ENCODE data around the gene N4BP2L1.

The N4BP2L1 gene

DNA sequence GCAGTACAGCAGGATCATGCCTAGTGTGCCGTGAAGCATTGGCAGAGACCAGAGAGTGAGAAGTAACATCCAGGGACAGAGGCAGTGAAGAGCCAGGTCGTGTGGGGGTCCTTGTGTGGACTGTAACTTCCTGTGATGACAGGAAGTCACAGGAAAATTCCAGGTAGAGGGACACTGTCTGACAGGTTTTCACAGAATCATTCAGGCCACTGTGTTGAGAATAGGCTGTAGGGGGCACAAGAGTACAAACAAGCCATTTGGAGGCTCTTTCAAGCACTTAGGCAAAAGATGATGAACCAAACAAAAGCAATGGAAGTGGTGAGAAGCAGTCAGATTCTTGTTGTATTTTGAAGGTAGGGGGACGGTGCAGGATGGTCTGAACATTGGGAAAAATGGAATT, 46.4 kb downstream of the N4BP2L1 start:
- no peak overlapping the region for H3K4me3 ChIP-seq (replicated peaks; ENCODE audit: insufficient read depth, low read length)
- no peak overlapping the region for H3K27ac ChIP-seq (replicated peaks)
- no peak for TF ChIP-seq POLR2AphosphoS5 (IDR thresholded peaks at IDR 0.05; ENCODE audit: low read depth)
- TF ChIP-seq, protein P1, sequence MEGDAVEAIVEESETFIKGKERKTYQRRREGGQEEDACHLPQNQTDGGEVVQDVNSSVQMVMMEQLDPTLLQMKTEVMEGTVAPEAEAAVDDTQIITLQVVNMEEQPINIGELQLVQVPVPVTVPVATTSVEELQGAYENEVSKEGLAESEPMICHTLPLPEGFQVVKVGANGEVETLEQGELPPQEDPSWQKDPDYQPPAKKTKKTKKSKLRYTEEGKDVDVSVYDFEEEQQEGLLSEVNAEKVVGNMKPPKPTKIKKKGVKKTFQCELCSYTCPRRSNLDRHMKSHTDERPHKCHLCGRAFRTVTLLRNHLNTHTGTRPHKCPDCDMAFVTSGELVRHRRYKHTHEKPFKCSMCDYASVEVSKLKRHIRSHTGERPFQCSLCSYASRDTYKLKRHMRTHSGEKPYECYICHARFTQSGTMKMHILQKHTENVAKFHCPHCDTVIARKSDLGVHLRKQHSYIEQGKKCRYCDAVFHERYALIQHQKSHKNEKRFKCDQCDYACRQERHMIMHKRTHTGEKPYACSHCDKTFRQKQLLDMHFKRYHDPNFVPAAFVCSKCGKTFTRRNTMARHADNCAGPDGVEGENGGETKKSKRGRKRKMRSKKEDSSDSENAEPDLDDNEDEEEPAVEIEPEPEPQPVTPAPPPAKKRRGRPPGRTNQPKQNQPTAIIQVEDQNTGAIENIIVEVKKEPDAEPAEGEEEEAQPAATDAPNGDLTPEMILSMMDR (IDR thresholded peaks at IDR 0.05; ENCODE audit: insufficient read depth, low read length) = peak; percentile 17
- H3K27me3 ChIP-seq (ENCODE audit: insufficient read depth, poor library complexity, severe bottlenecking) = no peaks in the 10 kb centered on the region
- no peak for DNase-seq (ENCODE audit: low read depth in 1 of 2, low spot score in 1 of 2)

- no peak overlapping the region for H3K27ac ChIP-seq (replicated peaks)
- no peak for DNase-seq (ENCODE audit: low read depth in 1 of 2, low spot score in 1 of 2)
- no peaks in the 10 kb centered on the region for H3K27me3 ChIP-seq (ENCODE audit: insufficient read depth, poor library complexity, severe bottlenecking)
- no peak overlapping the region for H3K4me3 ChIP-seq (replicated peaks; ENCODE audit: insufficient read depth, low read length)
- TF ChIP-seq POLR2AphosphoS5 (IDR thresholded peaks at IDR 0.05; ENCODE audit: low read depth) = no peak
- TF ChIP-seq, protein P1 (IDR thresholded peaks at IDR 0.05; ENCODE audit: insufficient read depth, low read length) = no peak
- no peak for TF ChIP-seq REST (IDR thresholded peaks at IDR 0.05; ENCODE audit: insufficient replicate concordance, low read depth)
- no peak for TF ChIP-seq SPI1 (IDR thresholded peaks at IDR 0.05; ENCODE audit: borderline replicate concordance, low read depth)
- TF ChIP-seq GABPA (IDR thresholded peaks at IDR 0.05; ENCODE audit: low read depth) = no peak
Observed at GRCh38 chr13:32378012-32378411, 49.9 kb downstream of the N4BP2L1 start.

- H3K27me3 ChIP-seq (ENCODE audit: insufficient read depth, poor library complexity, severe bottlenecking) = no peaks in the 10 kb centered on the region
- no peak overlapping the region for H3K4me3 ChIP-seq (replicated peaks; ENCODE audit: insufficient read depth, low read length)
- H3K27ac ChIP-seq (replicated peaks) = peak overlapping the region; percentile 55
- no peak for TF ChIP-seq POLR2AphosphoS5 (IDR thresholded peaks at IDR 0.05; ENCODE audit: low read depth)
- no peak for TF ChIP-seq GABPA (IDR thresholded peaks at IDR 0.05; ENCODE audit: low read depth)
- TF ChIP-seq, protein P1 (IDR thresholded peaks at IDR 0.05; ENCODE audit: insufficient read depth, low read length) = no peak
- no peak for TF ChIP-seq REST (IDR thresholded peaks at IDR 0.05; ENCODE audit: insufficient replicate concordance, low read depth)
- TF ChIP-seq SPI1 (IDR thresholded peaks at IDR 0.05; ENCODE audit: borderline replicate concordance, low read depth) = no peak
- peak in 1 of 2 experiments; percentile 21 for DNase-seq (ENCODE audit: low read depth in 1 of 2, low spot score in 1 of 2)
Observed at GRCh38 chr13:32376642-32377415, 51.1 kb downstream of the N4BP2L1 start.

DNA sequence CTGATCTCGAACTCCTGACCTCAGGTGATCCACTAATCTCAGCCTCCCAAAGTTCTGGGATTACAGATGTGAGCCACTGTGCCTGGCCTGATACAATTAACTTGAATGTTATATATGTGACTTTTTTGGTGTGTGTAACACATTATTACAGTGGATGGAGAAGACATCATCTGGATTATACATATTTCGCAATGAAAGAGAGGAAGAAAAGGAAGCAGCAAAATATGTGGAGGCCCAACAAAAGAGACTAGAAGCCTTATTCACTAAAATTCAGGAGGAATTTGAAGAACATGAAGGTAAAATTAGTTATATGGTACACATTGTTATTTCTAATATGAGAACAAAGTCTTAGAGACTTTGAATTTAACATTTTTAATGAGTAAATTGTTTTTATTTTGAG, 57.1 kb downstream of the N4BP2L1 start:
- H3K4me3 ChIP-seq (replicated peaks; ENCODE audit: insufficient read depth, low read length) = no peak overlapping the region
- no peak overlapping the region for H3K27ac ChIP-seq (replicated peaks)
- TF ChIP-seq, protein P1 (IDR thresholded peaks at IDR 0.05; ENCODE audit: insufficient read depth, low read length) = no peak
- H3K27me3 ChIP-seq (ENCODE audit: insufficient read depth, poor library complexity, severe bottlenecking) = no peaks in the 10 kb centered on the region
- DNase-seq (ENCODE audit: low read depth in 1 of 2, low spot score in 1 of 2) = peak in 1 of 2 experiments; percentile 28

Data from HL-60 (cell line).